ENCODE data around the gene GDF10.

Gene GDF10

GRCh38 chr10:47311193-47311931, 11.4 kb downstream of the GDF10 start:
- no peak for ATAC-seq
- no peak overlapping the region for H3K4me3 Mint-ChIP-seq

GRCh38 chr10:47311932-47312662, 12.1 kb downstream of the GDF10 start:
- H3K27ac Mint-ChIP-seq = no peak overlapping the region
- peaks cover 9% of the 10 kb centered on the region for H3K27me3 Mint-ChIP-seq
- H3K9me3 Mint-ChIP-seq = no peaks in the 10 kb centered on the region
- peaks cover 6% of the 10 kb centered on the region for H3K4me1 Mint-ChIP-seq
- no peak overlapping the region for H3K4me3 Mint-ChIP-seq
- no peaks in the 10 kb centered on the region for H3K36me3 Mint-ChIP-seq
- ATAC-seq = peak; percentile 86

More at GRCh38 chr10:47311193-47311931, 11.4 kb downstream of the GDF10 start:
- H3K4me1 Mint-ChIP-seq = peaks cover 14% of the 10 kb centered on the region
- peaks cover 8% of the 10 kb centered on the region for H3K27me3 Mint-ChIP-seq
- H3K36me3 Mint-ChIP-seq = no peaks in the 10 kb centered on the region
- H3K9me3 Mint-ChIP-seq = no peaks in the 10 kb centered on the region
- no peak overlapping the region for H3K27ac Mint-ChIP-seq

GRCh38 chr10:47312663-47312995, 12.6 kb downstream of the GDF10 start:
- no peaks in the 10 kb centered on the region for H3K36me3 Mint-ChIP-seq
- no peak overlapping the region for H3K4me3 Mint-ChIP-seq

GRCh38 chr10:47314416-47314970, 14.5 kb downstream of the GDF10 start:
- ATAC-seq = no peak
- Mint-ChIP-seq H3K27me3 (peaks cover 17% of the 10 kb centered on the region), H3K27ac (no peak overlapping the region), H3K4me1 (peaks cover 6% of the 10 kb centered on the region), H3K36me3 (no peaks in the 10 kb centered on the region), H3K4me3 (no peak overlapping the region), H3K9me3 (no peaks in the 10 kb centered on the region)

More at GRCh38 chr10:47312663-47312995, 12.6 kb downstream of the GDF10 start:
- Mint-ChIP-seq H3K9me3 (no peaks in the 10 kb centered on the region), H3K4me1 (peaks cover 6% of the 10 kb centered on the region), H3K27ac (no peak overlapping the region), H3K27me3 (peaks cover 14% of the 10 kb centered on the region)
- ATAC-seq = no peak

GRCh38 chr10:47315421-47315820, 15.4 kb downstream of the GDF10 start:
- no peaks in the 10 kb centered on the region for H3K36me3 Mint-ChIP-seq

GRCh38 chr10:47316131-47316530, 16.1 kb downstream of the GDF10 start:
- H3K36me3 Mint-ChIP-seq = no peaks in the 10 kb centered on the region
- no peaks in the 10 kb centered on the region for H3K9me3 Mint-ChIP-seq
- no peak overlapping the region for H3K4me3 Mint-ChIP-seq
- ATAC-seq = no peak
- peaks cover 24% of the 10 kb centered on the region for H3K27me3 Mint-ChIP-seq
- no peak overlapping the region for H3K27ac Mint-ChIP-seq
- peaks cover 6% of the 10 kb centered on the region for H3K4me1 Mint-ChIP-seq

More at GRCh38 chr10:47315421-47315820, 15.4 kb downstream of the GDF10 start:
- no peak for ATAC-seq
- Mint-ChIP-seq H3K9me3 (no peaks in the 10 kb centered on the region), H3K4me3 (no peak overlapping the region), H3K27ac (no peak overlapping the region), H3K4me1 (peaks cover 6% of the 10 kb centered on the region), H3K27me3 (peaks cover 17% of the 10 kb centered on the region)

GRCh38 chr10:47317251-47317650, 17.3 kb downstream of the GDF10 start:
- H3K27me3 Mint-ChIP-seq = peaks cover 32% of the 10 kb centered on the region
- no peak for ATAC-seq
- H3K4me3 Mint-ChIP-seq = no peak overlapping the region
- no peaks in the 10 kb centered on the region for H3K36me3 Mint-ChIP-seq
- H3K27ac Mint-ChIP-seq = no peak overlapping the region
- no peaks in the 10 kb centered on the region for H3K9me3 Mint-ChIP-seq
- H3K4me1 Mint-ChIP-seq = peaks cover under 1% of the 10 kb centered on the region

GRCh38 chr10:47318706-47319105, 18.7 kb downstream of the GDF10 start:
- no peak for ATAC-seq
- Mint-ChIP-seq H3K27me3 (peaks cover 46% of the 10 kb centered on the region), H3K4me3 (no peak overlapping the region), H3K27ac (no peak overlapping the region), H3K36me3 (no peaks in the 10 kb centered on the region), H3K9me3 (no peaks in the 10 kb centered on the region), H3K4me1 (no peaks in the 10 kb centered on the region)

- Mint-ChIP-seq H3K4me1 (no peaks in the 10 kb centered on the region), H3K36me3 (no peaks in the 10 kb centered on the region), H3K27me3 (peaks cover 48% of the 10 kb centered on the region), H3K9me3 (no peaks in the 10 kb centered on the region), H3K27ac (no peak overlapping the region), H3K4me3 (no peak overlapping the region)
- no peak for ATAC-seq
Observed at GRCh38 chr10:47319784-47320183, 19.8 kb downstream of the GDF10 start.

- ATAC-seq = no peak
- Mint-ChIP-seq H3K27me3 (peaks cover 58% of the 10 kb centered on the region), H3K4me3 (no peak overlapping the region), H3K36me3 (no peaks in the 10 kb centered on the region), H3K9me3 (no peaks in the 10 kb centered on the region), H3K4me1 (no peaks in the 10 kb centered on the region), H3K27ac (no peak overlapping the region)
Observed at GRCh38 chr10:47320812-47321211, 20.8 kb downstream of the GDF10 start.

- H3K9me3 Mint-ChIP-seq = no peaks in the 10 kb centered on the region
- peaks cover 58% of the 10 kb centered on the region for H3K27me3 Mint-ChIP-seq
- H3K4me1 Mint-ChIP-seq = no peaks in the 10 kb centered on the region
- no peak overlapping the region for H3K4me3 Mint-ChIP-seq
- H3K27ac Mint-ChIP-seq = no peak overlapping the region
- H3K36me3 Mint-ChIP-seq = no peaks in the 10 kb centered on the region
- no peak for ATAC-seq
Observed at GRCh38 chr10:47321521-47322195, 21.7 kb downstream of the GDF10 start.

- Mint-ChIP-seq H3K9me3 (peaks cover under 1% of the 10 kb centered on the region), H3K4me3 (no peak within 1 kb of the TSS), H3K27me3 (peaks cover 54% of the 10 kb centered on the region), H3K36me3 (no peaks in the 10 kb centered on the region), H3K27ac (no peak within 1 kb of the TSS), H3K4me1 (no peaks in the 10 kb centered on the region)
- no peak for ATAC-seq
Observed at GRCh38 chr10:47322300-47323061, 22.5 kb downstream of the GDF10 start, which contains the start of gene GDF2. Gene GDF2 (plus strand): TSS chr10:47322454. CDS start chr10:47322669, 215 bp downstream.

- Mint-ChIP-seq H3K9me3 (peaks cover 7% of the 10 kb centered on the region), H3K4me3 (no peak overlapping the region), H3K36me3 (no peaks in the 10 kb centered on the region), H3K27me3 (peaks cover 50% of the 10 kb centered on the region), H3K27ac (no peak overlapping the region), H3K4me1 (no peaks in the 10 kb centered on the region)
- no peak for ATAC-seq
Observed at GRCh38 chr10:47323087-47323486, 23.1 kb downstream of the GDF10 start.

- Mint-ChIP-seq H3K9me3 (peaks cover 13% of the 10 kb centered on the region), H3K36me3 (no peaks in the 10 kb centered on the region), H3K4me3 (no peak overlapping the region)
Observed at GRCh38 chr10:47323636-47324296, 23.8 kb downstream of the GDF10 start.

More at GRCh38 chr10:47323636-47324296, 23.8 kb downstream of the GDF10 start:
- Mint-ChIP-seq H3K27me3 (peaks cover 44% of the 10 kb centered on the region), H3K27ac (no peak overlapping the region), H3K4me1 (no peaks in the 10 kb centered on the region)
- ATAC-seq = no peak

All from stimulated activated memory B cell treated with anti-CD40 and anti-IgM and Interleukin-4, amounts not matched to agents 10 μg/mL and 1 μg/mL and 100 μg/mL, for 72 hours (primary cell).